Muscle of leg (tissue), 11 donors: ENCODE results near the gene LYVE1. TPM values are rescaled to one million over a fixed set of nuclear protein-coding genes. Genes with fewer than 3 reads are reported as not detected.

ENCODE experiments used
- DNase-seq: peaks from one replicate; pipeline ENCODE4 v3.0.0; 2013
- H3K27ac ChIP-seq: one replicate; pipeline ENCODE4 v1.5.1; 2013; ENCODE audit warnings: mild to moderate bottlenecking, low read length, control low read depth
- H3K27me3 ChIP-seq: one replicate; pipeline ENCODE4 v1.6.1; 2013; ENCODE audit warnings: low read length; ENCODE audit not compliant: control insufficient read depth, insufficient read depth
- H3K36me3 ChIP-seq: one replicate; pipeline ENCODE4 v1.6.1; 2013; ENCODE audit warnings: low read length; ENCODE audit not compliant: control insufficient read depth, insufficient read depth
- H3K4me1 ChIP-seq: one replicate; pipeline ENCODE4 v1.6.1; 2013; ENCODE audit warnings: low read length; ENCODE audit not compliant: control insufficient read depth, insufficient read depth
- H3K4me3 ChIP-seq: one replicate; pipeline ENCODE4 v1.5.1; 2013; ENCODE audit warnings: low read length, control low read depth
- H3K9me3 ChIP-seq: replicated peaks from 2 replicates; pipeline ENCODE4 v1.6.1; 2013; ENCODE audit warnings: low read depth, low read length; ENCODE audit not compliant: control insufficient read depth
- WGBS: methylation state at CpG from one replicate; pipeline ENCODE4 v1.1.5; 2013; ENCODE audit warnings: missing lambda C conversion rate; ENCODE audit not compliant: insufficient coverage; 5-methylcytosine and 5-hydroxymethylcytosine counted together
- polyA plus RNA-seq, 8 donors: library from polyadenylated mRNA; unstranded; fragments of 120-200 nt; gene quantifications; one replicate each; pipeline versions ENCODE4 v1.2.1 to v1.2.3, GENCODE V29; 2013; ENCODE audit warnings: inconsistent platforms in 1 of 8, low replicate concordance in 1 of 8; ENCODE audit not compliant: insufficient read length in 8 of 8, insufficient read depth in 1 of 8
- total RNA-seq: library from RNA; stranded (reverse); fragments of 120-200 nt; gene quantifications from one replicate; pipeline ENCODE4 v1.2.4, GENCODE V29; 2013

LYVE1 gene
- total and polyA plus RNA-seq, 9 donors, result 52.2 to 92.2 (median 76.9) TPM

DNA sequence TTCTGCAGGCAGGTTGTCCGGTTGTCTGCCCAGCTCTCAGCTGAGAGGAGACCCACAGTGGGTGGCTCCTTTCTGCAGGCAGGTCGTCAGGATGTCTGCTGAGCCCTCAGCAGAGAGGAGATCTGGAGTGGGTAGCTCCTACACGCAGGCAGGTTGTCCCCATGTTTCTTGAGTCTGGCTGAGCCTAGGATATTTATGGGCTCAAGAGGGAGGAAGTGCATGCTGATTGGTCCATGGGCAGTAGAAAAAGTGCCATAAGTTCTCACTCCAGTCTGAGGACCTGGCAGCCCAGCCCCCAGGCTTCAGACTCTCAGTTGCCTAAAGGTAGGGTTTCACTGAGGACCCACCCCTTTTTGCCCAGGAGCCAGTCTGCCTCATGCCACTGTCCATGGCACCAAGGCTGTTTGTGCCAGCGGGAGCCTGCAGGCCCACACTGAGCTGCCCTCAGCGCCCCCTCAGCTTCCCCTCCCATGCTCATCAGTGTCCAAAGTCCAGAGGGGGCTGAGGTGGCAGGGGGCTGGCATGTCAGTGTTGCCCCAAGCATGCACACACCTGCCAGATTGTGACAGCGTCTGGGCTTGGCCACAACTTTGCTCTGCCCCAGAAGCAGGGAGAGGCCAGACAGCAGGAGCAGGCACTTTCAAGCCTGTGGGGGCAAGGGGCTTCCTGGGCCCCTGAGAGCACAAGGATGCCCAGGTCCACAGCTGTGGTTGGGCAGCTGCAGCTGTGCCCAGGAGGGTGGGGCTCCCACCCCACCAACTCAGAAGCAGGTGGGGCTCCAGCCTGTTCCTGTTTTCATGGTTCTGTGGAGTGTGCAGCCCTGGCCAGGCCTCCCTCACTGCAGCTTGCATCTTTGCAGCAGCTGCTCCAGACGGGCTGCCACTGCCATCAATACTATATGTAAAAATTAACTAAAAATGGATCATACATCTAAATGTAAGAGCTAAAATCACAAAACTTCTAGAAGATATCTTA, 23.7 kb downstream of the LYVE1 start:
- Histone ChIP-seq H3K27ac (no peak overlapping the region), H3K9me3 (no peaks in the 10 kb centered on the region), H3K27me3 (no peaks in the 10 kb centered on the region), H3K4me3 (no peak overlapping the region), H3K36me3 (no peaks in the 10 kb centered on the region), H3K4me1 (peaks cover 3% of the 10 kb centered on the region)
- WGBS, result 70% methylated on average over 4 of the region's 7 CpGs
- DNase-seq, result peak; percentile 27

DNA sequence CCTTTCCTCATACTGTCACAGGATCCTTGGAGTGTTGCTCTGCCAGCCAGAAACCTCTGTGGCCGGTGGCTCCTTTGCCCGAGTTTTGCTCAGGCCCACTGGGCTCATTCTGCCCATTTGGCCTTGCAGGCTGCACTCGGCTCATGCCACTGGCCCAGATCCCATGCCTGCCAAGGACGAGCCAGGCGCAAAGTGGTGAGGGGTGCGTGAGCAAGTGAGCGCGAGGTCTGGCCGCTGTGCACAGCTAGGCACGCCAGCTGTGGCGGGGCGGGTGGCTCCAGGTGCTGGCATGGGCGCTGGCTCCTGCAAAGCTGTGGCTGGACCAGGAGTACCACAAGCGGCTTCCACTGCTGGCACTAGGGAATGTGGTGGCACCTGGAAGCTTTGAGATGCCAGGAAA, 24.7 kb downstream of the LYVE1 start:
- no peaks in the 10 kb centered on the region for H3K36me3 ChIP-seq
- H3K27me3 ChIP-seq, result no peaks in the 10 kb centered on the region
- H3K4me1 ChIP-seq, result peaks cover 3% of the 10 kb centered on the region
- H3K9me3 ChIP-seq, result no peaks in the 10 kb centered on the region
- 96% methylated on average over 12 of the region's 14 CpGs for WGBS
- H3K27ac ChIP-seq, result no peak overlapping the region
- no peak for DNase-seq
- no peak overlapping the region for H3K4me3 ChIP-seq

DNA sequence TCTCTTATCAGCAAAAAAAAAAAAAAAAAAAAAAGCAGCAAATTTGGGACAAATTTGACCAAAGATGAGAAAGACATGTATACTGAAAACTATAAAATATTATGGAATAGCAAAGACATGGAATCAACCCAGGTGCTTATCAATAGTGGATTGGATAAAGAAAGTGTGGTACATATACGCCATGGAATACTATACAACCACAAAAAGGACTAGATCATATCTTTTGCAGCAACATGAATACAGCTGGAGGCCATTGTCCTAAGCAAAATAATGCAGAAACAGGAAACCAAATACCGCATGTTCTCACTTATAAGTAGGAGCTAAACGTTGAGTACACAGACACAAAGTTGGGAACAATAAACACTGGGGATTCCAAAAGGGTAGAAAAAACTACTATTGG, 25.7 kb downstream of the LYVE1 start:
- no peak for DNase-seq
- H3K9me3 ChIP-seq, result no peaks in the 10 kb centered on the region
- WGBS, result no CpG with 5 or more reads among the region's 3 CpGs
- H3K4me3 ChIP-seq, result no peak overlapping the region
- no peaks in the 10 kb centered on the region for H3K36me3 ChIP-seq
- no peaks in the 10 kb centered on the region for H3K27me3 ChIP-seq
- H3K27ac ChIP-seq, result no peak overlapping the region
- peaks cover 3% of the 10 kb centered on the region for H3K4me1 ChIP-seq

DNA sequence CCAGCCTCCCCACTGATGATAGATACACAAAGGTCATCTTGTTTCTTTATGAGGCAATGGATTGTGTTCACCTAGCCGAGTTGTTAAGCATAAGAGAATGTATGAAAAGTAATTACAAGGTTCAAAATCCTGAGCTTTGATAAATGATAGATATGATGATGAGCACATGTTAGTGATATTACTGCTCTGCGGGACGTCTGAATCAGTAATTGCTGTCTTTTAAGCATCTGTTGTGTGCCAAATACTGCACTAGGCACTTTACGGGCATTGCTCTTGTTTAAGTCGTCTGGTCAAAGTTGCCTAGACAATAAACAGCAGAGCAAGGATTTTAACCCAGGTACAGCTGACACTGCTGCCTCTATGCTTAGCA, 26.9 kb downstream of the LYVE1 start:
- no peaks in the 10 kb centered on the region for H3K36me3 ChIP-seq
- peak overlapping the region; percentile 63 for H3K27ac ChIP-seq
- H3K4me1 ChIP-seq, result peaks cover 3% of the 10 kb centered on the region
- 46% methylated on average over 5 of the region's 5 CpGs for WGBS
- H3K9me3 ChIP-seq, result no peaks in the 10 kb centered on the region
- H3K27me3 ChIP-seq, result no peaks in the 10 kb centered on the region
- DNase-seq, result no peak
- peak overlapping the region; percentile 89 for H3K4me3 ChIP-seq

DNA sequence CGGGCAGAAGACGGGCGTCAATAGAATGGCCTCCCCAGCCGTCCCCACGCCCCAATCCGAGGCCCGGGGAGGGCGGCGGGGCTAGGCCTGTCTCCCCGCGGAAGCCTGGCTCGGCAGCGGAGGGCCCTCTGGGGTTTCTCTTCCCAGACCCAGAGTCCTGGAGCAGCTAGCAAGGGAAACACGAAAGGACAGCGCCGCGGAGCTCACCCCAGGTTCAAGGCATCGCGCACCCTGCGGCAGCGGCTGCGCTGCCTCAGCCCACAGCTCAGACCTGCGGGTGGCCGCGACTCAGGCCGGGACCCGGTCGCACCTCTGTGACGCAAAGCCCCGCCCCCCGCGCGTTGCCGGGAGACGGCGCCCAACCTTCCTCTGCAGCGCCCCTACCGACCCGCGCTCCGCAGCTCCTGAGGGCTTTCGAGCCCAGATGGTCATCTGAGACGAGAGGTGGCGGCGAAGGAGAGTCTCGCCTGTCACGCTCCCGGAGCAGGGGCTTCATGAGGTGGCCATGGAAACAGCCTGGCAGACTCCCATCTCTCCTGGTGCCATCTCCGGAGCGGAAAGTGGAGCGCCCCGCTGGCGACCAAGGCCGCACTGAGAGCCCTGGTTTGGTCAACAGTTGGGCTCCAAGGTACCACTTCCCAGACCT, 27.4 kb downstream of the LYVE1 start, which contains the start of gene RNF141:
Gene RNF141 (minus strand): TSS at position 273 of the 646 bp plus-strand sequence. CDS start 7,029 bp downstream, outside the sequence.
- Histone ChIP-seq H3K4me1 (peaks cover 3% of the 10 kb centered on the region), H3K36me3 (no peaks in the 10 kb centered on the region), H3K9me3 (no peaks in the 10 kb centered on the region), H3K27me3 (no peaks in the 10 kb centered on the region), H3K4me3 (peak within 1 kb of the TSS; percentile 89), H3K27ac (peak within 1 kb of the TSS; percentile 93)
- WGBS, result under 1% methylated on average over 50 of the region's 54 CpGs
- peak; percentile 97 for DNase-seq

DNA sequence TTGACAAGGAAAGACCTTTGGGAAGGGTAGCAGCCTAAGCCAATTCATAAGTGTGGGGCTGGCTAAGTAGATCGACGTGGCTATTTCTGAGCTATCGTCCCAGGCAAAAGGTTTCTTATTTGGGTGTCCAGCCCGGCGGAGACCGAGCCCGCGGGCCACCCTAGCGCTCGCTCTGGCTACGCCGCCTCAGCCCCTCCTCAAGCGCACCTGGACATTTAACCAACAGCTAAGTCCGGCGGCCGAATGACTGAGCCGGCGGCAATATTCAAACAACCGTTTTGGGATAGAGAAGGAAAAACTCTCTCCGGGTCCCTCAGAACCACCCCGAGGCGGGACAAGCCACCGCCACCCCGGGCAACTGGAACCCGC, 27.9 kb downstream of the LYVE1 start:
- Histone ChIP-seq H3K9me3 (no peaks in the 10 kb centered on the region), H3K36me3 (no peaks in the 10 kb centered on the region), H3K4me1 (peaks cover 3% of the 10 kb centered on the region), H3K27ac (peak overlapping the region; percentile 93), H3K4me3 (peak overlapping the region; percentile 89), H3K27me3 (no peaks in the 10 kb centered on the region)
- DNase-seq, result peak; percentile 55
- 0% methylated on average over 15 of the region's 25 CpGs for WGBS

DNA sequence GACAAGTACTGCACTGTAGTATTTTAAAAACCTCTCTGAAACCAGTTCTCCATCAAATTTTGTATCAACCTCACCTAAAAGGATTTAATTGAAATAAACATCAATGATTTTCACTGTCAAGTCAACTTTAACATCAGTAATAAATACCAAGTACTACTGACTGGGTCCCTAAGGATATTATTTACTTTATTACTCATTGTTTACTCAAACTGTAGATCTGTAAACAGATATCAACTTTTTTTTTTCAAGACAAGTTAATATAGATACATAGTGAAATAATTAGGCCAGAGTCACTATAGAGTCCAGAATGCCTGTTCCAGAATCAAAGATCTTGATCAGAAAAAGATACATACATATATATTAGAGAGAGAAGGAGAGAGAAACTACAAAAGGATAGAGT, 29.1 kb downstream of the LYVE1 start:
- Histone ChIP-seq H3K27me3 (no peaks in the 10 kb centered on the region), H3K36me3 (no peaks in the 10 kb centered on the region), H3K27ac (no peak overlapping the region), H3K9me3 (no peaks in the 10 kb centered on the region), H3K4me3 (no peak overlapping the region), H3K4me1 (peaks cover 3% of the 10 kb centered on the region)
- DNase-seq, result no peak

DNA sequence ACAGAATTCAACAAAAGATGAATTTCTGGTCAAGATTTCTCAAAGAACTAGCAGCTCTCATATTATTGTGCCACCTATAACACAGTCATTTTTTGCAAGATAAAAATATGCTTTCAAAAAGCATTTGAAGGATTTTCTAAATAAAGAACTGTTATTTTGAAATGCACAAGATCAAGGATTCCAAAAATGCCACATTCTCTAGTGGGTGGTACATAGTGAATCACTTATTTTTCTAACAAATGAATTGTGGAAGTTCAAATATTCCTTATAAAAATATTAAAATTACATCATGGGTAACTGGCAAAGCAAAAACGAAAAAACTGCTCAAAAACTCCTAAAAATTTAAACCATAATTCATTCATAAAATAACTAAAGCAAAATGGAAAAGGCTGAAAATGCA, 29.5 kb downstream of the LYVE1 start:
- WGBS, result no CpG with 5 or more reads among the region's 1 CpG
- peaks cover 3% of the 10 kb centered on the region for H3K4me1 ChIP-seq
- H3K27me3 ChIP-seq, result no peaks in the 10 kb centered on the region
- no peak for DNase-seq
- H3K36me3 ChIP-seq, result no peaks in the 10 kb centered on the region
- H3K9me3 ChIP-seq, result no peaks in the 10 kb centered on the region
- H3K4me3 ChIP-seq, result no peak overlapping the region
- H3K27ac ChIP-seq, result no peak overlapping the region

DNA sequence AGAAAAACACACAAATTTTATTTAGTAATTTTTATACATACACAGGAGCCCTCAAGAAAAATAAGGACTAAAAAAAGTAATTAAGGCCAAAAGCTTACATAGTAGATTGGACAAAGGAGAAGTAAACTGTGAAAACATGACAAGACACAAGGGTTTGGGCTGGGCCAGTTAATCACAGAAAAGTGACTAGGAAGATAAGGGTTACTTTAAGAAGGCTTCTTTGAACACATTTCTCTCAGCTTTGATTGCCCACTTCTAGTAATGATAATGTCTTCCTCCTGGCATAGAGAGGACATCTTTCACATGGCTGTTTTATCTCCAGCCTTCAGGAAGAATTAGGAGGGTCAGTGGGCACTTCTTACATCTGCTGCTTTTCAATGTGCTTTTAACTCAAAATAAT, 30.9 kb downstream of the LYVE1 start:
- DNase-seq, result no peak
- H3K36me3 ChIP-seq, result peaks cover 2% of the 10 kb centered on the region
- H3K4me3 ChIP-seq, result no peak overlapping the region
- H3K9me3 ChIP-seq, result no peaks in the 10 kb centered on the region
- no peak overlapping the region for H3K27ac ChIP-seq
- peaks cover 3% of the 10 kb centered on the region for H3K4me1 ChIP-seq
- no peaks in the 10 kb centered on the region for H3K27me3 ChIP-seq

DNA sequence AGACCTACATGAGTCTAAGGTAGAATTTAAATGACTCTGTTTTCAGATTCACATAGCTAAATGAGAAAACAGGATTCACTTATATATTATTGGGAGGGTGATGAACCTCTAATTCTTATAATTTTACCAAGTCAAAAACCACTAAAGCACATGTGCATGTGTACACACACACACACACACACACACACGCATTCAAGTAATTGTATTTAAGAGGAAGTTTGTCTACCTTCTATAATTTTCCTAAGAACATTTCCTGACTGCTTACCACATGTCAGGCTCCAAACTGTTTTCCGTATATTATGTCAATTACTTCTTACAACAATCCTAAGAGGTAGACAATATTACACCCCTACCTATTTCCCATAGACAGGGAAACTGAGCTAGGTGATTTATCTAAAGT, 34.1 kb downstream of the LYVE1 start:
- Histone ChIP-seq H3K9me3 (no peaks in the 10 kb centered on the region), H3K27ac (no peak overlapping the region), H3K4me1 (no peaks in the 10 kb centered on the region), H3K36me3 (peaks cover 7% of the 10 kb centered on the region), H3K27me3 (no peaks in the 10 kb centered on the region), H3K4me3 (no peak overlapping the region)
- WGBS, result no CpG with 5 or more reads among the region's 2 CpGs
- peak; percentile 25 for DNase-seq
